Measurements from ENCODE around the gene RASD2.

RASD2 gene

DNA sequence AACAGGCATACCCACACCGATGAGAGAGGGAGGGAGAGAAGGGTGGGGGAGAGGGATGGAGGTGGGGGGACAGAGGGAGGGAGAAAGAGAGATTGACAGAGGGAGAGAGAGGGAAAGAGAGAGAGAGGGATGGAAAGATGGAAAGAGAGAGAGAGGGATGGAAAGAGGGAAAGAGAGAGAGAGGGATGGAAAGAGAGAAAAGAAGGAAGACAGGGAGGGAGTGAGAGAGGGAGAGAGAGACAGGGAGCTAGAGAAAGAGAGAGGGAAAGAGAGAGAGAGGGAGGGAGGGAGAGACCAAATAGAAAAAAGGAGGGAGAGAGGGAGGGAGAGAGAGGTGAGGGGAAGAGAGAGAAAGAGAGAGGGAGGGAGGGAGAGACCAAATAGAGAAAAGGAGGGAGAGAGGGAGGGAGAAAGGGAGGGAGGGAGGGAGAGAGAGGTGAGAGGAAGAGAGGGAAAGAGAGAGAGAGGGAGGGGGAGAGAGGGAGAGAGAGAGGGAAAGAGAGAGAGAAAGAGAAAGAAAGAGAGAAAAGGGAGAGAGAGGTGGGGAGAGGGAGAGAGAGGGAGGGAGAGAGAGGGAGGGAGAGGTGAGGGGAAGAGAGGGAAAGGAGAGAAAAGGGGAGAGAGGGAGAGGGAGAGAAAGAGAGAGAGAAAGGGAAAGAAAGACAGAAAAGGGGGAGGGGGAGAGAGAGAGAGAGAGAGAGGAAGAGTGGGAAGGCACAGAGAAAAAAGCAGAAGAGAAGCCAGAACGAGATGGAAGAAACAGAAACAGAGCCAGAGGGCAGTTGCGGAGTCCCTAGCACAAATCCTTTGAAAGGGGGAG lies 52.6 kb downstream of the RASD2 start:
- in situ Hi-C loops (cut with MboI; ENCODE audit: low pct_unique_long_range_greater_than_20kb, low sequenced_read_pairs, unreplicated experiment), result no loop called here
- no peak for DNase-seq (ENCODE audit: low spot score)
- TF ChIP-seq, protein P1, sequence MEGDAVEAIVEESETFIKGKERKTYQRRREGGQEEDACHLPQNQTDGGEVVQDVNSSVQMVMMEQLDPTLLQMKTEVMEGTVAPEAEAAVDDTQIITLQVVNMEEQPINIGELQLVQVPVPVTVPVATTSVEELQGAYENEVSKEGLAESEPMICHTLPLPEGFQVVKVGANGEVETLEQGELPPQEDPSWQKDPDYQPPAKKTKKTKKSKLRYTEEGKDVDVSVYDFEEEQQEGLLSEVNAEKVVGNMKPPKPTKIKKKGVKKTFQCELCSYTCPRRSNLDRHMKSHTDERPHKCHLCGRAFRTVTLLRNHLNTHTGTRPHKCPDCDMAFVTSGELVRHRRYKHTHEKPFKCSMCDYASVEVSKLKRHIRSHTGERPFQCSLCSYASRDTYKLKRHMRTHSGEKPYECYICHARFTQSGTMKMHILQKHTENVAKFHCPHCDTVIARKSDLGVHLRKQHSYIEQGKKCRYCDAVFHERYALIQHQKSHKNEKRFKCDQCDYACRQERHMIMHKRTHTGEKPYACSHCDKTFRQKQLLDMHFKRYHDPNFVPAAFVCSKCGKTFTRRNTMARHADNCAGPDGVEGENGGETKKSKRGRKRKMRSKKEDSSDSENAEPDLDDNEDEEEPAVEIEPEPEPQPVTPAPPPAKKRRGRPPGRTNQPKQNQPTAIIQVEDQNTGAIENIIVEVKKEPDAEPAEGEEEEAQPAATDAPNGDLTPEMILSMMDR (IDR thresholded peaks at IDR 0.05; ENCODE audit: extremely low read depth, insufficient read depth, missing control alignments), result no peak

DNA sequence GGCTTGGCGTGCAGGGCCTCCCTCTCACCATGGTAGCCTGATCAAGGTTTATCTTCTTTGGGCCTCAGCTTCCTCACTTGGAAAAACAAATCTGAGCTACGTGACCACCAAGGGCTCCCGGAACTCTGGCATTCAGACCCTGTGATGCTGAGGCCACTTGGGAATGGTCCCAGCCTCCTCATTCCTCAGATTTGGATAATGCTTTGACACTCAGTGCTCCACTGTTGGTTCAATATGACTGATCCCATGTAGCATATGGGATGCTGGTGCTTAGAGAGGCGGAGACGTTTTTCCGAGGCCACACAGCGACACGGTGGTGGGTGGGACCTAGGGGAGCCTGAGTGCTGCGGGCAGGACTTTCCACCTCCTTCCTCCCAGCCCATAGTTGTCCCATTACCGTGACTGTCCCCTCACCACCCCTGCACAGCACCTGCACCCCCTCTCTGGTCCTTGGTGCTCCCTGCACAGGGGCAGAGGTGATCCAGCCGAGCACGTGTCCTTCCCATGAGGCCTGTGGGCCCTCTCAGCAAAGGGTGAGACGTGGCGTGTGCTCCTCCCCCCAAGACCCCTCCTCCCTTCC lies 53.4 kb downstream of the RASD2 start:
- in situ Hi-C loops (cut with MboI; ENCODE audit: low pct_unique_long_range_greater_than_20kb, low sequenced_read_pairs, unreplicated experiment), result no loop called here
- no peak for DNase-seq (ENCODE audit: low spot score)
- TF ChIP-seq, protein P1 (IDR thresholded peaks at IDR 0.05; ENCODE audit: extremely low read depth, insufficient read depth, missing control alignments), result no peak

DNA sequence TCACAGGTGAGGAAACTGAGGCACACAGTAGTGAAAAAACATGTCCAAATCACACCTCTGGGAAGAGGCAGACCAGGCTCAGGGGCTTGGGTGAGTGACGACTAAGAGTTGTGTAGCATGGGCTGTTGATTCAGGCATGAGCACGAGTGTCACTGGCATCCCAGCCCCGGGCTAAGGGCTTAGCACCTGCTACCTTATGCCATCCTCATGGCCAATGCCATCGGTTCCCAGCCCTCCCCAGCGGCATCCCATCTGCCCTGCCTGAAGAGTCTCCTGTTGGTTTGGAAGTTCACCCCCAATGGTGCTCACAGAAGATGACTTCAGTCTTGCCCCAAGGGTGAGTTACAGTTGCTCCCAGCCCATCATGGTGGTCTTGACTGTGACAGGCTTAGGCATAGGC lies 54.1 kb downstream of the RASD2 start:
- in situ Hi-C loops (cut with MboI; ENCODE audit: low pct_unique_long_range_greater_than_20kb, low sequenced_read_pairs, unreplicated experiment), result no loop called here

DNA sequence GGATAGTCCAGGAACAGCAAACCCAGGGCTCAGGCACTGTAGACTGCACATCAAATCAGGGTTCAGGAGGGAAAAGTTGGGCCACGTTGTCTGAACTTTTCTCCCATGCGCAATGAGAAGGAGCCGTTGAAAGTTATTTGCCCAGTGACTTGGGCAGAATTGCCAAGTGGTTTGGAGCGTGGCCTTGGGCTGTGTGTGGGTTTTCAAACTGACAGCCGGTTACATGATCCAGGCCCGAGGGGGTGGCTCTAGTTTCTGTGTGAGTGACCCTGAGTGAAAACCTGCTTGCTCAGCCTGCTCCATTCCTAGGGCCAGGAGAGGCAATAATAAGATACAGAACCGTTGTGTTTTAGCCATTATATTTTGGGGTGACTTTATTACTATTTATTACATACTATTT lies 56.2 kb downstream of the RASD2 start:
- DNase-seq (ENCODE audit: low spot score), result no peak
- in situ Hi-C loops (cut with MboI; ENCODE audit: low pct_unique_long_range_greater_than_20kb, low sequenced_read_pairs, unreplicated experiment), result no loop called here
- TF ChIP-seq, protein P1 (IDR thresholded peaks at IDR 0.05; ENCODE audit: extremely low read depth, insufficient read depth, missing control alignments), result no peak

More for the DNA sequence above, 54.1 kb downstream of the RASD2 start:
- no peak for DNase-seq (ENCODE audit: low spot score)
- TF ChIP-seq, protein P1 (IDR thresholded peaks at IDR 0.05; ENCODE audit: extremely low read depth, insufficient read depth, missing control alignments), result no peak

DNA sequence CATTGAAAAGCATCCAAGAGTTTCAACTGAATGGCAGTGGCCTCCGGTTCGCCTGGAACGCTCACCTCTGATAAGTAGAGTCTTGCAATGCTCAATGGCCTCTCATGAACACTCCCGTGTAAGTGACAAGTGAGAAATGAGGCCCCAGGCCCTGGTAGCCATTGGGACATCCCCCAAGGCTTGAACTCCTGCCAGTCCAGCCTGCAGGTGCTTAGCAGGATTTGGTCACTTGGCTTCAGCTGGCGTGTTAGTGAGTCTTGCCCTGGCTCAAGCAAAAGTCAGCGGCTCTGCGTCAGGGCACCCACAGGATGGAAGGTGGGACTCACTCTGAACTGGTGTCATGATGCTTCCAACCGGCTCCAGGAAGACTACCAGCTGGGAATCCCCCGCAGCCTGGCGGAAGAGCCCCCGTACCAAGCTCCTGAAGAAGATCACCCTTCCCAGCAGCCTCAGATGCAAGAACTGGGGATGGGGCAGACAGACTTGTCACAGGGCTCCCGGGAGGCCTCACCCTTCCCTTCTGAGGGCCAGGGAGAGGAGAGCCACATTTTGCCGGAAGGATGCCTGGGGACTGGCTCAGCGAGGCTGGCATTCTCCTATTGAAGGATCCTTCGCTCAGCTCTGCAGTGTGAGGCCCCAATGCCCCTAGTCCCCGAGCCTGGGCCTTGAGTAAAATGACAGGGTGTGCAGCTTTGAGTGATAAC lies 57.2 kb downstream of the RASD2 start:
- TF ChIP-seq, protein P1 (IDR thresholded peaks at IDR 0.05; ENCODE audit: extremely low read depth, insufficient read depth, missing control alignments), result no peak
- in situ Hi-C loops (cut with MboI; ENCODE audit: low pct_unique_long_range_greater_than_20kb, low sequenced_read_pairs, unreplicated experiment), result no loop called here
- no peak for DNase-seq (ENCODE audit: low spot score)

DNA sequence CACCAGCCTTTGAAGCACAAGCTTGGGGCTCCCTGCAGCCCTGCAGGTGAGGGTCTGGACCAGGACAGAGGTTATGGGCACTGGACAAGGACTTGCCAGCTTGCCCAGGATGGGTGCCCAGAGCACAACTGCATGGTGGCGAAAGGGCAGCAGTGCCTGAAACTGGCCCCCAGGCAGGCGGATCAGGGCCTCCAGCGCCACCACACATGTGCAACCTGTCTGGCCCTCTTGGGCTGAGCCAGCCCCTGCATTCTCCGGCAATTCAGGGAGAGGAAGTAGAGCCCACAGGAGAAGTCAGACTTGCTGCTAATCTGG lies 57.7 kb downstream of the RASD2 start:
- in situ Hi-C loops (cut with MboI; ENCODE audit: low pct_unique_long_range_greater_than_20kb, low sequenced_read_pairs, unreplicated experiment), result no loop called here
- TF ChIP-seq, protein P1 (IDR thresholded peaks at IDR 0.05; ENCODE audit: extremely low read depth, insufficient read depth, missing control alignments), result no peak
- no peak for DNase-seq (ENCODE audit: low spot score)

Data from GM13977 (cell line).